Fibroblast of villous mesenchyme (primary cell): ENCODE measurements around the gene THOP1. TPM values are rescaled to one million over a fixed set of nuclear protein-coding genes. Genes with fewer than 3 reads are reported as not detected.

Source experiments
- DNase-seq: peaks from one replicate; pipeline ENCODE4 v3.0.0-alpha.2; 2010; ENCODE audit warnings: low read depth
- H3K4me3 ChIP-seq: 2 replicates; pipeline ENCODE4 v1.5.1; 2011; ENCODE audit warnings: low read depth, mild to moderate bottlenecking, low read length
- total RNA-seq: library from RNA; depleted of rRNA; stranded (reverse); fragments of >200 nt; gene quantifications from 2 replicates; pipeline ENCODE4 v1.2.3, GENCODE V29; 2012
- TF ChIP-seq, protein P1 (sequence below): IDR thresholded peaks from 2 replicates; pipeline ENCODE4 v1.5.1; 2012; ENCODE audit warnings: low read depth, mild to moderate bottlenecking, low read length; ENCODE audit not compliant: insufficient read depth

THOP1 gene
- total RNA-seq, 1 donor, result 72.5 TPM

DNA sequence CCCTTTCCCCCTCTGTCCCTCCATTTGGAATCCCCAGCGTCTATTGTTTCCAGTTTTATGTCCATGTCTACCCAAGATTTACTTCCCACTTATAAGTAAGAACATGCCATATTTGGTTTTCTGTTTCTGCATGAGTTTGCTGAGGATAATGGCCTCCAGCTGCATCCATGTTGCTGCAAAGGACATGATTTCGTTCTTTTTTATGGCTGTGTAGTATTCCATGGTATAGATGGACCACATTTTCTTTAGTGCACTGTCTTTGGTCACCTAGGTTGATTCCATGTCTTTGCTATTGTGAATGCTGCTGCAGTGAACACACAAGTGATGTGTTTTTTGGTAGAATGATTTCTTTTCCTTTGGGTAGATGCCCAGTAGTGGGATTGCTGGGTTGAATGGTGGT lies 59.8 kb downstream of the THOP1 start:
- no peak overlapping the region for H3K4me3 ChIP-seq
- no peak for DNase-seq
- TF ChIP-seq, protein P1, sequence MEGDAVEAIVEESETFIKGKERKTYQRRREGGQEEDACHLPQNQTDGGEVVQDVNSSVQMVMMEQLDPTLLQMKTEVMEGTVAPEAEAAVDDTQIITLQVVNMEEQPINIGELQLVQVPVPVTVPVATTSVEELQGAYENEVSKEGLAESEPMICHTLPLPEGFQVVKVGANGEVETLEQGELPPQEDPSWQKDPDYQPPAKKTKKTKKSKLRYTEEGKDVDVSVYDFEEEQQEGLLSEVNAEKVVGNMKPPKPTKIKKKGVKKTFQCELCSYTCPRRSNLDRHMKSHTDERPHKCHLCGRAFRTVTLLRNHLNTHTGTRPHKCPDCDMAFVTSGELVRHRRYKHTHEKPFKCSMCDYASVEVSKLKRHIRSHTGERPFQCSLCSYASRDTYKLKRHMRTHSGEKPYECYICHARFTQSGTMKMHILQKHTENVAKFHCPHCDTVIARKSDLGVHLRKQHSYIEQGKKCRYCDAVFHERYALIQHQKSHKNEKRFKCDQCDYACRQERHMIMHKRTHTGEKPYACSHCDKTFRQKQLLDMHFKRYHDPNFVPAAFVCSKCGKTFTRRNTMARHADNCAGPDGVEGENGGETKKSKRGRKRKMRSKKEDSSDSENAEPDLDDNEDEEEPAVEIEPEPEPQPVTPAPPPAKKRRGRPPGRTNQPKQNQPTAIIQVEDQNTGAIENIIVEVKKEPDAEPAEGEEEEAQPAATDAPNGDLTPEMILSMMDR, result no peak

DNA sequence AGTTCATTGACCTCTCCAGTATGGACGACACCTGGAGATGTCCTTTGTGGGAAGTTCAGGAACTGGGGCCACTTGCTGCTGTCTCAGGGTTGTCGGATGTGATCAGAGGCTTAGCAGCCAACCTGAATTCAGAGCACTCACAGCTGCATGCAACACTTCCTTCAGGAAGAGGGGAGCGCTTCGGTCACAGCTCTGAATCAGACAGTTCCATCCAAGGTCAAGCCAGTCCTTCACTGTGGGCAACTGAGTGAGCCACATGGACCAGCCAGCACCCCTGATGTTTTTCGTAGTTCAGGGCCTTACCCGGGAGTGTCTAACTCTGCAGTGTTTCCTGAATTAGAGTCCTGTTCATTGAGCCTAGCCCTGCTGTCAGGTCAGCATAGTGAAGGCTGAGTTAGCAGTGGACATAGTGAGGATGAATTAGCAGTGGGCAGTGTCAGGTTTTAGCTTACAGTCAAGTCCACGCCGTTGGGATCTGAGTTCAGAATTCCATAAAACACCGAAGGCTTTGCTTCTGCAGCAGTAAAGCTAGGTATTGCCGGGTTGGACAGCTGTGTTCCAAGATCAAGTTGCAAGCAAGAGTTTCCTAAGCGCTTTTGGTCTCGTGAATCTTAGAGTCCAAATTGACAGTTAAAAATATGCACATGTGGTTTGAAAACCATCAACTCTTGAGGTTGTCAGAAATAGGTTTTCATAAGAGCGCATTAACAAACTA lies 61.0 kb downstream of the THOP1 start:
- TF ChIP-seq, protein P1, result no peak
- DNase-seq, result peak; percentile 75
- H3K4me3 ChIP-seq, result no peak overlapping the region

DNA sequence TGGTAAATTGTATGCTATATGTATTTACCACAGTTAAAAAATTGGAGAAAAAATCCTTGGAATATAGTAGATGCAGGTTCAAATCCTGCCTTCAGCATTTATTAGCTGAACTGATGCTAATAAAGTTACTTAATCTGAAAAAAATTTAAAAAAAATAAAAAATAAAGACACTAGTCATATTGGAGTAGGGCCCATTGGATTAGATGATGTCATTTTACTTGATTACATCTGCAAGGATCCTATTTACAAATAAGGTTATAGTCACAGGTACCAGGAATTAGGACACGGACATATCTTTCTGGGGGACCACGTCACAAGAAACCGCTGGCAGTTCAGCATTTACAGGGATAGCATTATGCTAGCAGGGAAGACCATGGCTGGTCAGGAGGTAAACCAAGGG lies 62.2 kb downstream of the THOP1 start:
- no peak for DNase-seq
- H3K4me3 ChIP-seq, result no peak overlapping the region
- TF ChIP-seq, protein P1, result no peak

DNA sequence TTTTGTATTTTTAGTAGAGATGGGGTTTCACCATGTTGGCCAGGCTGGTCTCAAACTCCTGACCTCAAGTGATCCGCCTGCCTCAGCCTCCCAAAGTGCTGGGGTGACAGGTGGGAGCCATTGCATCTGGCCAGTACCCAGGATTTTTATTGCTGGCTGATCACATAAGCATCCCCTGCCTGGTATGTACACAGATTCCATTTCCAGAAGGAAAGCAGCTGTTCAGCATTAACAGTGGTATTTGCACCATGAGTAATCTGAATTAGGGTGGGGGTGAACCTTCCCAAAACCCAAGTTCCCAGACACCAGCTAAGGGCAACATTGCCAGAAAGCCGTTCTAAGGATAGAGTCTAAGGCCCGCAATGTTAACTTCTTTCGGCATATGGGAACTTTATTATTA lies 63.3 kb downstream of the THOP1 start:
- TF ChIP-seq, protein P1, result no peak
- no peak overlapping the region for H3K4me3 ChIP-seq
- peak; percentile 86 for DNase-seq

DNA sequence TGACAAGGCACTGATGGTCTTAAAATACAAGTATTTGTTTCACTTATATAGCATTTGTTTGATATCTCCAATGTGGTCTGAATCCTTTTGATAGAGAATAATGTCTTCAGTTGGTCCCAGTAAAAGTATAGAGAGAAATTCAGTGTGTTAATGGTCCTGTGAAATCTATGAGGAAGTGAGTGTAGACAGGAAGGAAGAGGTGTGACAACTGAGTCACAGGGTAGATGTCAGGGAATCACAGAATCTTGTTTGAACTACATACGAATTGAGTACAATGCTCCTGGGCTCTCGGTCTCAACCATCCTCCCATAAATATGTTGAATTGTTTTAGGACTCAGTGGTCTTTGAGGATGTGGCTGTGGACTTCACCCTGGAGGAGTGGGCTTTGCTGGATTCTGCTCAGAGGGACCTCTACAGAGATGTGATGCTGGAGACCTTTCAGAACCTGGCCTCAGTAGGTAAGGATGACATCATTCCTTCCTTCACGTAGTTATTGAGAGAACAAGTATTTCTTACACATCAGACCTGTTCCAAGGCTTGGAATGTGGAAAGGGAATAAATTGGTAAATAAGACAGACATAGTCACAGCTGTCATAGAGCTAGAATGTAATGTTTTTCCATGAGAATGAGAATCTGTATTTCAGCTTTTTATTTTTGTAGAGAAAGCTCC lies 65.1 kb downstream of the THOP1 start:
- TF ChIP-seq, protein P1, result no peak
- no peak for DNase-seq
- H3K4me3 ChIP-seq, result no peak overlapping the region

DNA sequence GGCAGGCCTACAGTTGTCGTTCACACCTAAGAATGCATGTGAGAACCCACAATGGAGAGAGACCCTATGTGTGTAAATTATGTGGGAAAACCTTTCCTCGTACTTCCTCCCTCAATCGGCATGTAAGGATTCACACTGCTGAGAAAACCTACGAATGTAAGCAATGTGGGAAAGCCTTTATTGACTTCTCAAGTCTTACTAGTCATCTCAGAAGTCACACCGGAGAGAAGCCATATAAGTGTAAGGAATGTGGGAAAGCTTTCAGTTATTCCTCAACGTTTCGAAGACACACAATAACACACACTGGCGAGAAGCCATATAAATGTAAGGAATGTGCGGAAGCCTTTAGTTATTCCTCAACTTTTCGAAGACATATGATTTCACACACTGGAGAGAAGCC lies 67.3 kb downstream of the THOP1 start:
- no peak overlapping the region for H3K4me3 ChIP-seq
- DNase-seq, result no peak
- TF ChIP-seq, protein P1, result no peak
